ENCODE results near the gene KRTAP12-3. TPM values are rescaled to one million over a fixed set of nuclear protein-coding genes. Genes with fewer than 3 reads are reported as not detected.
"Not testable (repeated sequence)": the region's sequence is repeated elsewhere in the genome, so short reads cannot be mapped to it uniquely, and the experiment has no call there.

KRTAP12-3 gene
- total RNA-seq, 2 donors from 2014 or later, result not detected

GRCh38 chr21:44658541-44658910 lies 794 bp downstream of the KRTAP12-3 start:
- no peak for TF ChIP-seq POLR2A (IDR thresholded peaks at IDR 0.05)
- no peak for TF ChIP-seq POLR2AphosphoS5 (IDR thresholded peaks at IDR 0.05)
- no peak for TF ChIP-seq CTCF (IDR thresholded peaks at IDR 0.05)

GRCh38 chr21:44658913-44659595 lies 1.3 kb downstream of the KRTAP12-3 start:
- Histone ChIP-seq H3K4me1 (replicated peaks) (no peaks in the 10 kb centered on the region), H3K9me3 (no peaks in the 10 kb centered on the region), H3K27ac (no peak overlapping the region), H3K36me3 (no peaks in the 10 kb centered on the region), H3K4me3 (no peak overlapping the region), H3K27me3 (replicated peaks; ENCODE audit: insufficient read depth) (no peaks in the 10 kb centered on the region)
- DNase-seq (ENCODE audit: low spot score), result no peak
- no peak for TF ChIP-seq POLR2AphosphoS5 (IDR thresholded peaks at IDR 0.05)
- intact Hi-C loops (cut with DNase I), result no loop called here
- WGBS, result 60% methylated on average over 11 of the region's 11 CpGs

More at GRCh38 chr21:44658541-44658910, 794 bp downstream of the KRTAP12-3 start:
- intact Hi-C loops (cut with DNase I), result no loop called here
- 81% methylated on average over 5 of the region's 5 CpGs for WGBS
- Histone ChIP-seq H3K36me3 (no peaks in the 10 kb centered on the region), H3K4me1 (replicated peaks) (no peaks in the 10 kb centered on the region), H3K27ac (no peak overlapping the region), H3K4me3 (no peak overlapping the region), H3K9me3 (no peaks in the 10 kb centered on the region), H3K27me3 (replicated peaks; ENCODE audit: insufficient read depth) (no peaks in the 10 kb centered on the region)
- no peak for DNase-seq (ENCODE audit: low spot score)

GRCh38 chr21:44661567-44661966 lies 3.8 kb downstream of the KRTAP12-3 start:
- H3K9me3 ChIP-seq; intact Hi-C loops (cut with DNase I); H3K36me3 ChIP-seq; H3K27me3 ChIP-seq (replicated peaks; ENCODE audit: insufficient read depth); DNase-seq (ENCODE audit: low spot score); H3K4me1 ChIP-seq (replicated peaks); H3K4me3 ChIP-seq; H3K27ac ChIP-seq: not testable (repeated sequence)
- WGBS, result 63% methylated on average over 7 of the region's 7 CpGs

- Histone ChIP-seq H3K4me3 (no peak overlapping the region), H3K27ac (no peak overlapping the region), H3K36me3 (no peaks in the 10 kb centered on the region), H3K27me3 (replicated peaks; ENCODE audit: insufficient read depth) (no peaks in the 10 kb centered on the region), H3K9me3 (no peaks in the 10 kb centered on the region), H3K4me1 (replicated peaks) (no peaks in the 10 kb centered on the region)
- no peak for TF ChIP-seq POLR2A (IDR thresholded peaks at IDR 0.05)
- TF ChIP-seq CTCF (IDR thresholded peaks at IDR 0.05), result no peak
- no peak for TF ChIP-seq POLR2AphosphoS5 (IDR thresholded peaks at IDR 0.05)
- 82% methylated on average over 5 of the region's 5 CpGs for WGBS
- no peak for DNase-seq (ENCODE audit: low spot score)
- intact Hi-C loops (cut with DNase I), result no loop called here
Measured at GRCh38 chr21:44664691-44665090, 7.0 kb downstream of the KRTAP12-3 start.

GRCh38 chr21:44666401-44667320 lies 8.9 kb downstream of the KRTAP12-3 start, which contains the start of gene KRTAP12-2:
TSS of gene KRTAP12-2 (minus strand) at chr21:44666927. CDS start at chr21:44666886, 41 bp downstream.
- intact Hi-C loops (cut with DNase I), result no loop called here

More at GRCh38 chr21:44666401-44667320, 8.9 kb downstream of the KRTAP12-3 start, which contains the start of gene KRTAP12-2:
- H3K27me3 ChIP-seq (replicated peaks; ENCODE audit: insufficient read depth), result no peaks in the 10 kb centered on the region
- H3K27ac ChIP-seq, result no peak within 1 kb of the TSS
- H3K9me3 ChIP-seq, result no peaks in the 10 kb centered on the region
- DNase-seq (ENCODE audit: low spot score), result no peak
- no peak within 1 kb of the TSS for H3K4me3 ChIP-seq
- H3K4me1 ChIP-seq (replicated peaks), result no peaks in the 10 kb centered on the region
- TF ChIP-seq POLR2AphosphoS5 (IDR thresholded peaks at IDR 0.05) (no peak), CTCF (IDR thresholded peaks at IDR 0.05) (no peak), POLR2A (IDR thresholded peaks at IDR 0.05) (no peak)
- 60% methylated on average over 17 of the region's 19 CpGs for WGBS
- no peaks in the 10 kb centered on the region for H3K36me3 ChIP-seq
